BLaER1 (cell line): Measurements from ENCODE around the gene HAUS8.

Experiments used
- H3K27ac ChIP-seq: shearing (Covaris generic); formaldehyde crosslinking; 2 replicates; pipeline ENCODE4 v1.8.1; 2022
- H3K27me3 ChIP-seq: shearing (Covaris generic); formaldehyde crosslinking; 2 replicates; pipeline ENCODE4 v1.8.1; 2022
- H3K36me3 ChIP-seq: shearing (Covaris generic); formaldehyde crosslinking; 2 replicates; pipeline ENCODE4 v1.8.1; 2022
- H3K4me1 ChIP-seq: shearing (Covaris generic); formaldehyde crosslinking; 2 replicates; pipeline ENCODE4 v1.8.1; 2022
- H3K4me2 ChIP-seq: shearing (Covaris generic); formaldehyde crosslinking; 2 replicates; pipeline ENCODE4 v1.8.1; 2022
- H3K4me3 ChIP-seq: shearing (Covaris generic); formaldehyde crosslinking; 2 replicates; pipeline ENCODE4 v1.8.1; 2022
- H3K9ac ChIP-seq: shearing (Covaris generic); formaldehyde crosslinking; 2 replicates; pipeline ENCODE4 v1.8.1; 2022
- H3K9me3 ChIP-seq: shearing (Covaris generic); formaldehyde crosslinking; 2 replicates; pipeline ENCODE4 v1.8.1; 2022
- H4K20me1 ChIP-seq: shearing (Covaris generic); formaldehyde crosslinking; 2 replicates; pipeline ENCODE4 v1.8.1; 2022
- Cebpa-rat ChIP-seq: shearing (Covaris generic); IDR thresholded peaks from 2 replicates; pipeline ENCODE4 v1.8.1; 2022

HAUS8 gene

DNA sequence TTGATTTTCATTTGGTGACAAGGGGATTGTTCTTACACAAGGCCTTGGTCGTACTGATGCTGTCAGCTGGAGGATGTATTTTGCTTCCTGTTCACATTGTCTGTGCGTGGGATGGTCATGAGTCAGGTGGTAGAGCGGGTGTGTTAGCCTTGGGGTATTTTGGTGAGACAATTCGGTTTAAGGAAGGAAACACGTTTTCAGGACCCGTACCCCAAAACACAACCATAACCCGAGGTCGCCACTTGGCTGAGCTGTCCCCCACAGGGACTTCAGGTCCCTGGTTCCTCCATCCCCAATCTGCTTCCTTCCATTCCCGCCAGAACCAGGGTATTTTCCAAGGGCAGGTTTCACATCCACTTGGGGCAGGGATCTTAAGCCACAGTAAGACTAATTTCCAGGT lies 15.3 kb upstream of the HAUS8 start:
- peak overlapping the region; percentile 8; the same call in 1 of the 2 replicates for H3K27ac ChIP-seq
- H4K20me1 ChIP-seq = peaks cover 100% of the 10 kb centered on the region

DNA sequence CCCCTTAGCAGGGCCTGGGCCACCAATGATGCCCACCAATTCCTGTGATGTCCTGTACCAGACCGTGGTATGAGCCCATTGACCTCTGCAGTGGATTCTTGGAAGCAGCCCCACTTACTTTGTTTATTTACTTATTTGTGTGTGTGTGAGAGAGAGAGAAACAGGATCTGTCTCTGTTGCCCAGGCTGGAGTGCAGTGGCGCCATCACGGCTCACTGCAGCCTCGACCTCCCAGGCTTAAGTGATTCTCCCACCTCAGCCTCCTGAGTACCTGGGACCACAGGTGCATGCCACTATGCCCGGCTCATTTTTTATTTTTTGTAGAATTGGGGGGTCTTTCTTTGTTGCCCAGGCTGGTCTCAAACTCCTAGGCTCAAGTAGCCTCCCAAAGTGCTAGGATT lies 13.3 kb upstream of the HAUS8 start:
- Histone ChIP-seq H3K9me3 (0 out of 2 replicates have a peak, but pooled peaks cover 5% of the 10 kb centered on the region), H3K9ac (no peak overlapping the region), H3K4me2 (no peak overlapping the region), H3K27ac (no peak overlapping the region), H3K4me3 (no peak overlapping the region), H3K36me3 (peaks cover 75% of the 10 kb centered on the region), H3K27me3 (no peaks in the 10 kb centered on the region), H3K4me1 (peaks cover 62% of the 10 kb centered on the region), H4K20me1 (peaks cover 100% of the 10 kb centered on the region)
- TF ChIP-seq Cebpa-rat = no peak

More for the DNA sequence above, 15.3 kb upstream of the HAUS8 start:
- Histone ChIP-seq H3K9ac (no peak overlapping the region), H3K4me1 (peaks cover 60% of the 10 kb centered on the region), H3K9me3 (0 out of 2 replicates have a peak, but pooled peaks cover 5% of the 10 kb centered on the region), H3K4me3 (no peak overlapping the region), H3K27me3 (no peaks in the 10 kb centered on the region), H3K4me2 (peak overlapping the region; percentile 77), H3K36me3 (peaks cover 71% of the 10 kb centered on the region)
- TF ChIP-seq Cebpa-rat = no peak

DNA sequence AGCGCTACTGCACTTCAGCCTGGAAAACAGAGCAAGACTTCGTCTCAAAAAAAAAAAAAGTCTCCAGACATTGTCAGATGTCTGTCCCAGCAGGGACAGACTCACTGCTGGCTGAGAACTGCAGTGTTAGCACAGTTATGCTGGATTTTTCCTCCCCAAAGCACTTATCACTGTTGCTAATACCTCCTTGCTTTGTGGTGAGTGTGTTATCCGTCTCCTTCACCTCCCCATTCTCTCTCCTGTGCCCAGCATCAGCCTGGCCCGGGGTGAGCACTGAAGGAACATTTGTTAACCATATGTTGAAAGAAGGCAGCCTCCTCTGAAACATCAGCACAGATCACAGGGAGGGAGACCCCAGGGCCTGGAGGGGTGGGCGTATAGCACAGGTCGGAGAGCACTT lies 11.6 kb upstream of the HAUS8 start:
- Histone ChIP-seq H3K27ac (no peak overlapping the region), H4K20me1 (peaks cover 100% of the 10 kb centered on the region), H3K27me3 (no peaks in the 10 kb centered on the region), H3K4me2 (no peak overlapping the region), H3K4me1 (peaks cover 73% of the 10 kb centered on the region), H3K9ac (no peak overlapping the region), H3K4me3 (no peak overlapping the region), H3K36me3 (peaks cover 62% of the 10 kb centered on the region), H3K9me3 (0 out of 2 replicates have a peak, but pooled peaks cover 5% of the 10 kb centered on the region)
- TF ChIP-seq Cebpa-rat = no peak

DNA sequence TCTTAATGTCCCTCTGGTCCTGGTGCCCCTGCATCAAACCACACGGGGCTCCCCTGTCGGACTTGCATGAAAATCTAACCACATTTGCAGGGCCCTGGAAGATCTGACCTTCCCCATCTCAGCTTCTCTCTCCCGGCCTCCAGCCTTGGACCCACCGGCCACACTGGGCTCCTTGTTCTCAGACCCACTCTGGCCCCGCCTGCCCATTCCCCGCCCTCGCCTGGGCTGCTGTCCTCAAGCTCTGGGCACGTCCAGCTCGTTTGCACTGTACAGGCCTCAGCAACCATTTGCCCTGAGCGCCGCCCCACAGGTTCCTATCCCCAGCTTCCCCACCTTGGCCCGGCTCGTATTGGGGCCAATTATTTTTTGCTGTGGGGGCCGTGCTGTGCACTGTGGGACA lies 10.9 kb upstream of the HAUS8 start:
- no peak for TF ChIP-seq Cebpa-rat
- Histone ChIP-seq H3K9ac (no peak overlapping the region), H3K27me3 (no peaks in the 10 kb centered on the region), H3K4me3 (no peak overlapping the region), H3K4me1 (peaks cover 73% of the 10 kb centered on the region), H3K4me2 (no peak overlapping the region), H4K20me1 (peaks cover 100% of the 10 kb centered on the region), H3K9me3 (0 out of 2 replicates have a peak, but pooled peaks cover 5% of the 10 kb centered on the region), H3K27ac (no peak overlapping the region), H3K36me3 (peaks cover 61% of the 10 kb centered on the region)

DNA sequence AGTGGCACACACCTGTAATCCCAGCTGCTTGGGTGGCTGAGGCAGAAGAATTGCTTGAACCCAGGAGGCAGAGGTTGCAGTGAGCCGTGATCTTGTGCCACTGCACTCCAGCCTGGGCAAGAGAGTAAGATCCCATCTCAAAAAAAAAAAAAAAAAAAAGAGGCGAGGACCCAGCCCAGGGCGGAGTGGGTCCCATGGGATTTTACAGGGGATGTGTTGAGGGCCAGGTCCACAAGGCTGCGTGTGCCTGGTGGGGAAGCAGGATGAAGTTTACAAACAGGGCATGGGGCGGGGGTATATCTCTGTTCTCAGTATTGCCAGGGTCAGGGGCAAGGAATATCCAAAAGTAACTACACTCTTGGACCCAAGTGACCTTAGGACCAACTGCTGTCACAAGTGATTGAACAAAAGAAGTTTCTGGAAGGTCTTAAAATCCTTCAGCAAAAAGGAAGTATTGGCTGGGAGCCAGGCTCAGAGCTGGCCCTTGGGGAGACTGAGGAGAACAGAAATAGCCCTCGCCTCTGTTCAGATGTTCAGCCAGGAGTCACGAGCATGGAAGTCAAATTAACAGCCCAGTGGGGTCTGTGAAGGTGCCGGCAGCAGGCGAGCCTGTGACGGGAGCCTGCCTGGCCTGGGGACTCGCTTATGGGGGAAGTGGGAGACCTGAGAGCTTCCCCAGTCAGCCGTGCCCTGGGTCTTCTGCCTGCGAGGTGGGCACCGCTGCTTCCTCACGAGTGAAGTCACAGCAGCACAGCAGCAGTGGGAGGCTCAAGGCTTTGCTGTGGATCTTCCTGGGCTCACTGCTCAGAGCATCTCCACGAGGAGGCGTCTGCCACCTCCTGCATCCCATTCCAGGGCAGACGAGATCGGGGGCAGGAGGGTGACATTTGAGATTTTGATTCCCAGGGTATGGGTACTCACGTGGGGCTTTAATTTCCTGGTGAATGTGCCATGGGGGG lies 6.7 kb upstream of the HAUS8 start:
- H3K4me3 ChIP-seq = peak overlapping the region; percentile 51
- H3K36me3 ChIP-seq = peaks cover 40% of the 10 kb centered on the region
- H3K4me2 ChIP-seq = peak overlapping the region; percentile 91
- no peaks in the 10 kb centered on the region for H3K27me3 ChIP-seq
- H3K9ac ChIP-seq = peak overlapping the region; percentile 66
- H3K27ac ChIP-seq = peak overlapping the region; percentile 93
- no peaks in the 10 kb centered on the region for H3K9me3 ChIP-seq
- peaks cover 76% of the 10 kb centered on the region for H4K20me1 ChIP-seq
- peaks cover 79% of the 10 kb centered on the region for H3K4me1 ChIP-seq
- no peak for TF ChIP-seq Cebpa-rat

DNA sequence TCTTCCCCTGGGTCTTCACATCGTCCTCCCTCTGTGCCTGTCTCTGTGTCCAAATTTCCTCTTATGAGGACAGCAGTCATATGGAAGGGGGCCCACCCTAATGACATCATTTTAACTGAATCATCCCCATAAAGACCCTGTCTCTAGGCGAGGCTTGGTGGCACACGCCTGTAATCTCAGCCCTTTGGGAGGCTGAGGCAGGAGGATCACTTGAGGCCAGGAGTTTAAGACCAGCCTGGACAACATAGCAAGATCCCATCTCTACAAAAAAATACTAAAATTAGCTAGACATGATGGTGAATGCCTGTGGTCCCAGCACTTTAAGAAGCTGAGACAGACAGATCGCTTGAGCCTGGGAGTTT lies 5.2 kb upstream of the HAUS8 start:
- Histone ChIP-seq H3K27ac (peak overlapping the region; percentile 93), H3K27me3 (no peaks in the 10 kb centered on the region), H3K4me1 (peaks cover 83% of the 10 kb centered on the region), H3K9ac (peak overlapping the region; percentile 87), H4K20me1 (peaks cover 72% of the 10 kb centered on the region), H3K4me3 (peak overlapping the region; percentile 64), H3K4me2 (peak overlapping the region; percentile 91), H3K9me3 (no peaks in the 10 kb centered on the region), H3K36me3 (peaks cover 25% of the 10 kb centered on the region; the same call in 1 of the 2 replicates)
- TF ChIP-seq Cebpa-rat = no peak

DNA sequence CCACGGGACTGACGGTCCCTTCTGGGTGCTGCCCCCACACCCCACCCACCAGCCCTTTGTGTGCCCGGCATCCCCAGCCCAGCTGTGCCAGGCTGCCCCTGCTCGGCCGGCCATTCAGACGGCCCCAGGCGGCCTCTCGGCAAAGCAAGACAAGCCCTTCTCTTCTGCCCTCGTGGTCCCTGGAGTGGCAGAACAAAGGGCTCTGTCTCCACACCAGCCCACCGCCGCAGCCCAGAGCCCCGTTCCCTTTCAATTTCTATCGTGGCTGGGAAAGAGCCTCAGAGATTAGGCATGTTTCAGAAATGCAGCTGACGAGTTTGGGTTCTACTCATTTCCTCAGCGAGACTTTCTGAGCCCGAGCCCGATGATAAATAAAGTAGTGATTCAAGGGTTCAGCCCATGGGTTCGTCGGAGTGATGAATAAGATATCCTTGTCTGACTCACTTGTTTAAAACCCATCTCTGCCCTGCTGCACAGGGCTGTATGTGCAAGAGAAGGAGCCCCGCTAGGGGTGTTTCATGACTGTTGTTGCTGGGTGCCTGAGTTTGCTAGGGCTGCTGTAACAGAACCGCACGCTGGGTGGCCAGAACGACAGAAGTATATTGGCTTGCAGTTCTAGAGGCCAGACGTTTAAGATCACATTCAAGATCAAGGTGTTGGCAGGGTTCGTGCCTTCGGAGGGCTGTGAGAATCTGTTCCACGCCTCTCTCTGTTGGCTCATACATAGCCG lies 4.6 kb upstream of the HAUS8 start:
- Histone ChIP-seq H3K27ac (peak overlapping the region; percentile 93), H3K9me3 (no peaks in the 10 kb centered on the region), H3K27me3 (no peaks in the 10 kb centered on the region), H3K4me2 (peak overlapping the region; percentile 91), H3K4me1 (peaks cover 79% of the 10 kb centered on the region), H3K9ac (peak overlapping the region; percentile 87), H3K4me3 (peak overlapping the region; percentile 64), H4K20me1 (peaks cover 67% of the 10 kb centered on the region), H3K36me3 (peaks cover 19% of the 10 kb centered on the region; the same call in 1 of the 2 replicates)
- TF ChIP-seq Cebpa-rat = no peak

DNA sequence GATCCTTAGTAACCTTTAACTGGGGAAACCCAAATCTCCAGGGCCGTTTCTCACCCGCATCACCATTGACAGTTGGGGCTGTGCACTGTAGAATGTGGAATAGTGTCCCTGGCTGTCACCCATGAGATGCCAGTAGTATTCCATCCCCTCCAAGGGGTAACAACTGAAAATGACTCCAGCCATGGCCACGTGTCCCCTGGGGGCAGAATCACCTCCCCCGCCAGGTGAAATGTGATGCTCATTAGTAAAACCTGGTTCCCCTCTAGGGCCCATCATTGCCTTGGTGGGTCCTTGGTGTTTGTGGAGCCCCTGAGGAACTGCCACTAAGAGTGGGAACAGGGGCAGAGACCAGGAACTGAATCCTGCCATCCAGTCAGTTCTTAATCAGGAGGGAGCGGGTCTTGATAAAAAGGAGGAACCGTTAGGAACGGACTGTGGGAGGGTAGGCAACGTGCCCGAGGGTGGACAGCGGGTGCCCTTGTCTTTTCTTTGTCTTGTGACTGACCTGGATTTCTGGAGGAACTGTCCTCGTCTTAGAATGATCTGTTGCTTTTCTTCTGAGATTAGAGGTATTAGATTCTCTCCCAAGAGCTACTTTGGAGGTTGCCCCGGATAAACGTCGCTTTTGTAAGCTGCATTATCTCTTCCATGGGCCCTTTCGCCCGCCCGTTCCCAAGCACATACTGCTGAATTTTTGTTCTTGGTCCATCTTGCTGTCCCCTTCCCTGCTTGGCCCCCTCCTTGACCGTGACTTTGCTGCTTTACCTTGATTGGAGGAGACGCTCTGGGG lies 3.9 kb upstream of the HAUS8 start:
- H3K27ac ChIP-seq = peak overlapping the region; percentile 93
- peak overlapping the region; percentile 87 for H3K9ac ChIP-seq
- TF ChIP-seq Cebpa-rat = no peak
- no peaks in the 10 kb centered on the region for H3K9me3 ChIP-seq
- H3K4me2 ChIP-seq = peak overlapping the region; percentile 91
- peaks cover 66% of the 10 kb centered on the region for H4K20me1 ChIP-seq
- H3K36me3 ChIP-seq = peaks cover 14% of the 10 kb centered on the region; the same call in 1 of the 2 replicates
- H3K4me1 ChIP-seq = peaks cover 78% of the 10 kb centered on the region
- H3K27me3 ChIP-seq = no peaks in the 10 kb centered on the region
- peak overlapping the region; percentile 64 for H3K4me3 ChIP-seq
